HFF-Myc (cell line): ENCODE results near the gene CCDC47.

Experiments used
- DNase-seq: peaks from one replicate; pipeline ENCODE4 v3.0.0-alpha.2; 2011; ENCODE audit warnings: low read depth; ENCODE audit errors: extremely low read depth
- H3K4me3 ChIP-seq: replicated peaks from 2 replicates; pipeline ENCODE4 v1.5.1; 2011; ENCODE audit warnings: low read depth, mild to moderate bottlenecking, control low read depth, low read length
- CTCF ChIP-seq: IDR thresholded peaks from 2 replicates; pipeline ENCODE4 v1.5.1; 2012; ENCODE audit warnings: mild to moderate bottlenecking, low read depth, low read length, control low read depth; ENCODE audit errors: missing control alignments

Gene CCDC47

GRCh38 chr17:63709110-63709509 is 64.3 kb downstream of the CCDC47 start:
- no peak for TF ChIP-seq CTCF
- no peak overlapping the region for H3K4me3 ChIP-seq
- DNase-seq: no peak

GRCh38 chr17:63707151-63707550 is 66.2 kb downstream of the CCDC47 start:
- H3K4me3 ChIP-seq: no peak overlapping the region
- TF ChIP-seq CTCF: no peak
- DNase-seq: no peak

GRCh38 chr17:63706336-63707082 is 66.9 kb downstream of the CCDC47 start:
- H3K4me3 ChIP-seq: no peak overlapping the region
- no peak for TF ChIP-seq CTCF
- DNase-seq: no peak

- no peak for DNase-seq
- no peak for TF ChIP-seq CTCF
- H3K4me3 ChIP-seq: no peak overlapping the region
Measured at GRCh38 chr17:63705657-63706056, 67.7 kb downstream of the CCDC47 start.

GRCh38 chr17:63704836-63705235 is 68.6 kb downstream of the CCDC47 start:
- DNase-seq: no peak

GRCh38 chr17:63704259-63704576 is 69.2 kb downstream of the CCDC47 start:
- DNase-seq: no peak
- TF ChIP-seq CTCF: no peak
- no peak overlapping the region for H3K4me3 ChIP-seq

More at GRCh38 chr17:63704836-63705235, 68.6 kb downstream of the CCDC47 start:
- no peak for TF ChIP-seq CTCF
- H3K4me3 ChIP-seq: no peak overlapping the region
